Coronary artery (tissue), 2 donors: ENCODE results near the gene MUC5AC.
A peak's percentile ranks its signal among the peaks of the same experiment; 100 is the strongest.

ENCODE experiments used
- DNase-seq: peaks from one replicate; pipeline ENCODE4 v3.0.0-alpha.2; 2017; ENCODE audit warnings: low spot score
- H3K27ac ChIP-seq, 2 donors: fragments of 200-600 bp; sonication (generic); one replicate each; pipeline ENCODE4 v1.5.1; 2016 to 2019
- H3K4me3 ChIP-seq: fragments of 200-600 bp; sonication (generic); 2 replicates; pipeline ENCODE4 v1.5.1; 2016; ENCODE audit warnings: mild to moderate bottlenecking, moderate library complexity
- TF ChIP-seq, protein P1 (sequence below): fragments of 200-600 bp; sonication (generic); IDR thresholded peaks from one replicate; pipeline ENCODE4 v1.5.1; 2019; ENCODE audit warnings: antibody characterized with exemption

Gene MUC5AC

DNA sequence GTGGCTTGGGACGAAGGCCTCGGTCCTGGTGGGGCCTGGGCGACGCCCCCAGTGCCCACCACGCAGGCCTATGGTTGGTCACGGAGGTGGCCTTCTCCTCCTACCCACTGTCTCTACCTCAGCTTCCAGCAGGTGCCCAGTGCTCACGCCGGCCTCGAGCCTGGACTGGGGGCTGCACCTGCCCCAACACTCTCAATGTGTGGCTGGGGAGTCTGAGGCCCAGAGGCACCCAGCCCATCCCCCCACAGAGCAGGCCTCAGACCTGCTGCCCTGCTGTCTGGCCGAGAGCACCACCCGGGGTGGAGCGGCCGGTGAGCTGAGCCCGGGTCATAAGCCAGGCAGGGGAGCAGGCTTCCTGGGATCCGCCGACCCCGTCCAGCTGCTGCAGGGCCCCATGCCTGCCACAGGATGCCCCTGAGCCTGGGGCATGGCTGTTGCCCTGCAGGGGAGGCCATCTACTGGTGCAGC lies 28.6 kb upstream of the MUC5AC start:
- Histone ChIP-seq H3K27ac (no peak overlapping the region), H3K4me3 (no peak overlapping the region)
- TF ChIP-seq, protein P1, sequence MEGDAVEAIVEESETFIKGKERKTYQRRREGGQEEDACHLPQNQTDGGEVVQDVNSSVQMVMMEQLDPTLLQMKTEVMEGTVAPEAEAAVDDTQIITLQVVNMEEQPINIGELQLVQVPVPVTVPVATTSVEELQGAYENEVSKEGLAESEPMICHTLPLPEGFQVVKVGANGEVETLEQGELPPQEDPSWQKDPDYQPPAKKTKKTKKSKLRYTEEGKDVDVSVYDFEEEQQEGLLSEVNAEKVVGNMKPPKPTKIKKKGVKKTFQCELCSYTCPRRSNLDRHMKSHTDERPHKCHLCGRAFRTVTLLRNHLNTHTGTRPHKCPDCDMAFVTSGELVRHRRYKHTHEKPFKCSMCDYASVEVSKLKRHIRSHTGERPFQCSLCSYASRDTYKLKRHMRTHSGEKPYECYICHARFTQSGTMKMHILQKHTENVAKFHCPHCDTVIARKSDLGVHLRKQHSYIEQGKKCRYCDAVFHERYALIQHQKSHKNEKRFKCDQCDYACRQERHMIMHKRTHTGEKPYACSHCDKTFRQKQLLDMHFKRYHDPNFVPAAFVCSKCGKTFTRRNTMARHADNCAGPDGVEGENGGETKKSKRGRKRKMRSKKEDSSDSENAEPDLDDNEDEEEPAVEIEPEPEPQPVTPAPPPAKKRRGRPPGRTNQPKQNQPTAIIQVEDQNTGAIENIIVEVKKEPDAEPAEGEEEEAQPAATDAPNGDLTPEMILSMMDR: no peak
- DNase-seq: no peak

GRCh38 chr11:1129611-1130160 lies 28.1 kb upstream of the MUC5AC start:
- DNase-seq: no peak
- TF ChIP-seq, protein P1: no peak

GRCh38 chr11:1130276-1131032 lies 27.3 kb upstream of the MUC5AC start:
- H3K27ac ChIP-seq: no peak overlapping the region
- no peak overlapping the region for H3K4me3 ChIP-seq
- no peak for DNase-seq
- TF ChIP-seq, protein P1: no peak

More at GRCh38 chr11:1129611-1130160, 28.1 kb upstream of the MUC5AC start:
- Histone ChIP-seq H3K27ac (no peak overlapping the region), H3K4me3 (no peak overlapping the region)

DNA sequence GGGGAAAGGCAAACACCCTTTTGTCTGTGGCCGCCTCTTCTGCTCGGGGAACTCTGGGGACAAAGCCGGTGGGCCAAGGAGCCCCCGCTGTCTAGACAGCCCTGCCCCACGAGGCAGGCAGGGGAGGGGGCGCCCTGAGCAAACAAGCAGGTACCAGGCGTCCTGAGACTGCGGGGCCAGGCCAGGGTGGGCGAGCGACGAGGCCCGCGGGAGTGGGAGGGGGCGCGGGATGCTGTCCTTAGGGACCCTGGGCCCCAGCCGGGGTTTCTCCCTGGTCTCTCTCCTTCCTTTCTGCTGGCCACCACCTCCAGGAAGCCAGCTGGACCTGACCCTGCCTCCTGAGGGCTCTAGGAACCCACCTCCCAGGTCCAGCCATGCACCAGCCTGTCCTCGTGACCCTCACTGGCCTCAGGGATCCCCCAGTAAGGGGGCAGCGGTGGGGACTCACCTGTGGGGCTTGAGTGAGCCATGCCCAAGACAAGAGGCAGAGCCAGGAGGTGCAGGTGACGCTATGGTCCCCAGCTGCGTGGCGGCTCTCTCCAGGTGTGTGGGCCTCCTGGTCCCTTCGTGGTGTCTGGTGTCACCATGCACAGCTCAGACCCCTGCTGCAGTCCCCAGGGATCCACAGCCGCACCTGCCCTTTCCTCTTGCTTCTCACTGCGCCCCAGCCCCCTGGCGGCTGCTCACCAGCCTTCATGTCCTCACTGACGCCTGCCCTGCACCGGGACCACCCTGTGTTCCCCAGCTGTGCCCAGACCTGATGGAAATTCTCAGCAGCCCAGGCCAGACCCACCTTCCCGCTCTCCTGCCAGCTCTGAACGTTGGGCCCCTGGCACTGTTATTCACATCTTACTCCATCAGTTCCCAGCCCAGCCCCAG lies 26.5 kb upstream of the MUC5AC start:
- peak; percentile 67 for DNase-seq
- no peak overlapping the region for H3K4me3 ChIP-seq
- TF ChIP-seq, protein P1: no peak
- H3K27ac ChIP-seq: no peak overlapping the region

- no peak for DNase-seq
- Histone ChIP-seq H3K4me3 (no peak overlapping the region), H3K27ac (no peak overlapping the region)
- TF ChIP-seq, protein P1: no peak
These were observed 22.8 kb upstream of the MUC5AC start for GRCh38 chr11:1134848-1135445.

DNA sequence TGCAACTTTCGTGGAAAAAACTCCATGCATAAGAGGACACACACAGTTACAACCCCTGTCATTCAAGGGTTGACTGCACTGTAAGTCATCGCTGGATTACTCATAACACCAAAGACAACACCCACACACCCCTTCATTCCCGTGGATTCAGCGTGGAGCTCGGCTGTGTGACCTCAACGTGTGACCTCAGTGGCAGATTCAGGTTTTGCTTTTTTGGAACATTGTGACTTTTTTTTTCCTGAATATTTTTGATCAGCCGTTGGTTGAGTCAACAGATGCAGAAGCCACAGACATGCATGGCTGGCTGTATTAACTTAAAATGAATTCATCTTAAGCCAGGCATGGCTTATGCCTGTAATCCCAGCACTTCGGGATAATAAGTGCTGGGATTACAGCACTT lies 19.7 kb upstream of the MUC5AC start:
- TF ChIP-seq, protein P1: no peak
- no peak overlapping the region for H3K27ac ChIP-seq
- no peak overlapping the region for H3K4me3 ChIP-seq
- DNase-seq: no peak
